K562 treated with DMSO at 1 percent for 24 hours (cell line): ENCODE measurements around the gene MAGEB1. TPM values are rescaled to one million over a fixed set of nuclear protein-coding genes. Genes with fewer than 3 reads are reported as not detected.

Experiments
- total RNA-seq: library from RNA; unstranded; fragments of 300-600 nt; gene quantifications from 2 replicates; pipeline ENCODE4 v1.2.3, GENCODE V29; 2022; ENCODE audit warnings: low read depth; ENCODE audit not compliant: insufficient read depth

Gene MAGEB1, protein sequence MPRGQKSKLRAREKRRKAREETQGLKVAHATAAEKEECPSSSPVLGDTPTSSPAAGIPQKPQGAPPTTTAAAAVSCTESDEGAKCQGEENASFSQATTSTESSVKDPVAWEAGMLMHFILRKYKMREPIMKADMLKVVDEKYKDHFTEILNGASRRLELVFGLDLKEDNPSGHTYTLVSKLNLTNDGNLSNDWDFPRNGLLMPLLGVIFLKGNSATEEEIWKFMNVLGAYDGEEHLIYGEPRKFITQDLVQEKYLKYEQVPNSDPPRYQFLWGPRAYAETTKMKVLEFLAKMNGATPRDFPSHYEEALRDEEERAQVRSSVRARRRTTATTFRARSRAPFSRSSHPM
- 34.1 and 41.2 TPM in 2 replicates for total RNA-seq

DNA sequence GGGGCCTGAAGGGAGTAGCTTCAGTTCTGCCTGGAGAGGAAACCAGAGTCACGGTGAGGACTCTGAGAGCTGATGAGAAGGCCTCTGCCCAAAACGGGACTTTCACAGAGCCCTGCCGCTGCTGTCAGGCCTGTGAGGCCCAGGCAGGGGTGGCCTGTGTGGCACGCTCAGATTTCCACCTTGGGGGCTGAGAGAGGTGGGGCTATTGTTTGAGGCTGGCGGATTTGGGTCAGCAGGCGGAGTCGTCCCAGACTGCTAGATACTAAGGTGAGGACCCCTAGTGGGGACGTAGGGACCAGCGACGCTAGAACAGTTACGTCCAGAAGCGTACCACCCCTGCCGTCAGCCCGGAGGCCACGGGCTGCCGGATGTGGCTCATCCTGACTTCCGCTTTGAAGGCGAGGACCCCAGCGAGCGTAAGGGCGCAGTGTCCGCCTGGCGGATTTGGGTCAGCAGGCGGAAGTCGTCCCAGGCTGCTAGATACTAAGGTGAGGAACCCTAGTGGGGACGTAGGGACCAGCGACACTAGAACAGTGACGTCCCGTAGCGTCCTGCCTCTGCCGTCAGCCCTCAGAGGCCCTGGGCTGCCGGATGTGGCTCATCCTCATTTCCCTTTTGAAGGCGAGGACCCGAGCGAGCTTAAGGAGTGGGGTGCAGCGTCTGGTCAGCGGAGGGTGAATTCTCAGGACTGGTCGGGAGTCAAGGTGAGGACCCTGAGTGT, at the start of gene MAGEB1:
Gene MAGEB1 (plus strand): TSS at position 378 of the 721 bp plus-strand sequence. CDS start 3,348 bp downstream, outside the sequence.

GRCh38 chrX:30215357-30215843, 31.5 kb upstream of the MAGEB1 start, which contains the start of gene MAGEB2:
Gene MAGEB2, plus strand, starts transcription at chrX:30215563. Its CDS starts 3,018 bp downstream, at chrX:30218581.

DNA sequence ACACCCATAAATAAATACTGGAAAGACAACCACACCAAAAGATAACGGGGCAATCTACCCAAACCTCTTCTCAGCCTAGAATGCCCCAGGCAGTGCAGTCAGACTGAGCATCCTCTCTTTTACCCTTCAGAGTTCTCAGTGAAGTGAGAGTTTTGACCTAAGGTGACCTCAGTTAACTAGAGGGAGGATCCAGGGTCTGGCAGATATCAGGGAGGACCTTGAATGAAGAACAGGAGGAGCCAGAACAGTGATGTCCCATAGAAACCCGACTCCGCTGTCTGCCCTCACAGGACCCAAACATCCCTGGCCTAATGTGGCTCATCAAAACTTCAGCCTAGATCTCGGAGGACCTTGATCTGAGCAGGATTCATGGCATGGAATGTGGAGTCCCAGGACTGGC, 16.6 kb upstream of the MAGEB1 start, which contains the start of gene MAGEB3:
Gene MAGEB3 (plus strand): TSS at position 263 of the 400 bp plus-strand sequence. CDS start 5,268 bp downstream, outside the sequence.

GRCh38 chrX:30241724-30242415, 5.1 kb upstream of the MAGEB1 start, which contains the start of gene MAGEB4:
Gene MAGEB4, plus strand, starts transcription at chrX:30242000. Its CDS starts 136 bp downstream, at chrX:30242136.

Other genes starting within 250 kb of the MAGEB1 start
- 104 and 109 TPM in 2 replicates for gene MAGEB2, start 31.6 kb upstream of the MAGEB1 start, total RNA-seq
- not detected in 2 replicates for gene MAGEB3, start 16.5 kb upstream of the MAGEB1 start, total RNA-seq
- gene MAGEB4, start 5.1 kb upstream of the MAGEB1 start, total RNA-seq: not detected in 2 replicates
- not detected in 2 replicates for gene NR0B1, start 62.2 kb downstream of the MAGEB1 start, total RNA-seq